ENCODE data around the gene SIRT1. TPM values are rescaled to one million over a fixed set of nuclear protein-coding genes. Genes with fewer than 3 reads are reported as not detected.

SIRT1 gene
- total and polyA plus RNA-seq, 2 of the 4 experiments (the other 2 are of a cell fraction) = 9.5 to 12.9 TPM

DNA sequence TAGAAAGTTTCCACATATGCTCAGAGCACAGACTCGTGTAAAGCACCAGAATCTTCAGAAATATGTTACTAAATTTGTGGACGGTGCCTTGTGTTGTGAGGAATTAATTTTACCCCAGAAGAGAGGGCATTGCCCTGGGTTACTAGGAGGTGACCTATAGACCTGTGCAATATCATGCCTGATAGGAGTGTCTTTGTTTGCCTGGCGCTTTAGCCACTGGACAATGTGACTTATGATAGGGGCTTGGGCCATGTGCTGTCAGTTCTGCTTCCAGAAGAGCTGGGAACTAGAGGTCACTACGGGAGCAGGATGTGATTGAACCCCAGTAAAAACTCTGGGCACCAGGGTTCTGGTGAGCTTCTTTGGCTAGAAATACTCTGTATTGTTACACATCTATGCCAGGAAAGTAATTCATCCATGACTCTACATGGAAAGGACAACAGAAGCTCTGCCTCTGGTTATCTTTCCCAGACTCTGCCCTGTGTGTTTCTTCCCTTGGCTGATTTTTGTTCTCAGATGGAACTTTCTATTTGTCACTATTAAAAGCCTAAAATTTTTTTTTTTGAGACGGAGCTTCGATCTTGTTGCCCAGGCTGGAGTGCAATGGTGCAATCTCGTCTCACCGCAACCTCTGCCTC, 75.5 kb downstream of the SIRT1 start:
- POLR2A ChIA-PET (ENCODE audit: unreplicated experiment) = no interaction called here
- BruUV-seq (replicated peaks) = no TSS peak
- no peak for DNase-seq

More for the DNA sequence above, 75.5 kb downstream of the SIRT1 start:
- in situ Hi-C loops (cut with MboI; ENCODE audit: low sequenced_read_pairs) = no loop called here
- peaks cover 17% of the 10 kb centered on the region for H3K36me3 ChIP-seq (ENCODE audit: control insufficient read depth, insufficient read depth, low read length)
- H3K23ac ChIP-seq (ENCODE audit: low read depth, low read length) = no peak overlapping the region
- no peak overlapping the region for H4K91ac ChIP-seq (ENCODE audit: insufficient read depth, low read depth, low read length)
- H2BK15ac ChIP-seq (ENCODE audit: low read depth, low read length) = no peak overlapping the region
- dilution Hi-C loops (cut with HindIII; ENCODE audit: low sequenced_read_pairs, unreplicated experiment) = no loop called here
- no peaks in the 10 kb centered on the region for H3K4me1 ChIP-seq (ENCODE audit: control insufficient read depth, insufficient read depth, low read length)
- H3K18ac ChIP-seq (ENCODE audit: low read depth, low read length) = no peak overlapping the region
- no peak for ATAC-seq (ENCODE audit: low read depth)
- H4K5ac ChIP-seq (ENCODE audit: low read depth, low read length) = no peak overlapping the region
- H2BK120ac ChIP-seq (ENCODE audit: low read depth, low read length) = no peak overlapping the region
- no peak overlapping the region for H3K4me3 ChIP-seq (ENCODE audit: insufficient read depth, low read depth, low read length)
- no peak overlapping the region for H2AFZ ChIP-seq (replicated peaks; ENCODE audit: low read length, poor library complexity)
- H4K8ac ChIP-seq (ENCODE audit: low read depth in 2 of 2, low read length in 2 of 2) = no peak overlapping the region
- H4K20me1 ChIP-seq (ENCODE audit: insufficient read depth, low read length) = no peaks in the 10 kb centered on the region
- no peak for TF ChIP-seq SMC3 (IDR thresholded peaks at IDR 0.05; ENCODE audit: low read depth, low read length)
- TF ChIP-seq, protein P1, sequence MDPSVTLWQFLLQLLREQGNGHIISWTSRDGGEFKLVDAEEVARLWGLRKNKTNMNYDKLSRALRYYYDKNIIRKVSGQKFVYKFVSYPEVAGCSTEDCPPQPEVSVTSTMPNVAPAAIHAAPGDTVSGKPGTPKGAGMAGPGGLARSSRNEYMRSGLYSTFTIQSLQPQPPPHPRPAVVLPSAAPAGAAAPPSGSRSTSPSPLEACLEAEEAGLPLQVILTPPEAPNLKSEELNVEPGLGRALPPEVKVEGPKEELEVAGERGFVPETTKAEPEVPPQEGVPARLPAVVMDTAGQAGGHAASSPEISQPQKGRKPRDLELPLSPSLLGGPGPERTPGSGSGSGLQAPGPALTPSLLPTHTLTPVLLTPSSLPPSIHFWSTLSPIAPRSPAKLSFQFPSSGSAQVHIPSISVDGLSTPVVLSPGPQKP (IDR thresholded peaks at IDR 0.05; ENCODE audit: borderline replicate concordance, low read depth, low read length) = no peak
- TF ChIP-seq RCOR1 (IDR thresholded peaks at IDR 0.05; ENCODE audit: insufficient replicate concordance, low read length) = no peak
- TF ChIP-seq RAD21 (IDR thresholded peaks at IDR 0.05; ENCODE audit: low read length) = no peak
- TF ChIP-seq, protein P2, sequence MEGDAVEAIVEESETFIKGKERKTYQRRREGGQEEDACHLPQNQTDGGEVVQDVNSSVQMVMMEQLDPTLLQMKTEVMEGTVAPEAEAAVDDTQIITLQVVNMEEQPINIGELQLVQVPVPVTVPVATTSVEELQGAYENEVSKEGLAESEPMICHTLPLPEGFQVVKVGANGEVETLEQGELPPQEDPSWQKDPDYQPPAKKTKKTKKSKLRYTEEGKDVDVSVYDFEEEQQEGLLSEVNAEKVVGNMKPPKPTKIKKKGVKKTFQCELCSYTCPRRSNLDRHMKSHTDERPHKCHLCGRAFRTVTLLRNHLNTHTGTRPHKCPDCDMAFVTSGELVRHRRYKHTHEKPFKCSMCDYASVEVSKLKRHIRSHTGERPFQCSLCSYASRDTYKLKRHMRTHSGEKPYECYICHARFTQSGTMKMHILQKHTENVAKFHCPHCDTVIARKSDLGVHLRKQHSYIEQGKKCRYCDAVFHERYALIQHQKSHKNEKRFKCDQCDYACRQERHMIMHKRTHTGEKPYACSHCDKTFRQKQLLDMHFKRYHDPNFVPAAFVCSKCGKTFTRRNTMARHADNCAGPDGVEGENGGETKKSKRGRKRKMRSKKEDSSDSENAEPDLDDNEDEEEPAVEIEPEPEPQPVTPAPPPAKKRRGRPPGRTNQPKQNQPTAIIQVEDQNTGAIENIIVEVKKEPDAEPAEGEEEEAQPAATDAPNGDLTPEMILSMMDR (conservative IDR thresholded peaks at IDR 0.05; ENCODE audit: low read depth, low read length) = no peak
- TF ChIP-seq NFE2L2 (IDR thresholded peaks at IDR 0.05; ENCODE audit: low read depth, low read length) = no peak
- TF ChIP-seq MXI1 (IDR thresholded peaks at IDR 0.05; ENCODE audit: borderline replicate concordance, low read depth, low read length) = no peak
- no peak for TF ChIP-seq RFX5 (IDR thresholded peaks at IDR 0.05; ENCODE audit: low read depth, low read length)
- TF ChIP-seq FOS (IDR thresholded peaks at IDR 0.05; ENCODE audit: low read depth, low read length) = no peak
- no peak for TF ChIP-seq CHD1 (IDR thresholded peaks at IDR 0.05; ENCODE audit: low read depth, low read length)
- TF ChIP-seq, protein P3, sequence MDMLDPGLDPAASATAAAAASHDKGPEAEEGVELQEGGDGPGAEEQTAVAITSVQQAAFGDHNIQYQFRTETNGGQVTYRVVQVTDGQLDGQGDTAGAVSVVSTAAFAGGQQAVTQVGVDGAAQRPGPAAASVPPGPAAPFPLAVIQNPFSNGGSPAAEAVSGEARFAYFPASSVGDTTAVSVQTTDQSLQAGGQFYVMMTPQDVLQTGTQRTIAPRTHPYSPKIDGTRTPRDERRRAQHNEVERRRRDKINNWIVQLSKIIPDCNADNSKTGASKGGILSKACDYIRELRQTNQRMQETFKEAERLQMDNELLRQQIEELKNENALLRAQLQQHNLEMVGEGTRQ (IDR thresholded peaks at IDR 0.05; ENCODE audit: low read depth, low read length) = no peak
- TF ChIP-seq POLR2A (IDR thresholded peaks at IDR 0.05; ENCODE audit: low read depth, low read length) = no peak
- TF ChIP-seq MAZ (IDR thresholded peaks at IDR 0.05; ENCODE audit: borderline replicate concordance, low read depth, low read length) = no peak
- TF ChIP-seq MAFK (IDR thresholded peaks at IDR 0.05; ENCODE audit: low read depth, low read length) = no peak
- TF ChIP-seq BHLHE40 (IDR thresholded peaks at IDR 0.05; ENCODE audit: low read depth, low read length) = no peak
- TF ChIP-seq CEBPB (IDR thresholded peaks at IDR 0.05; ENCODE audit: low read depth, low read length) = no peak
- no CpG with 5 or more reads among the region's 8 CpGs for WGBS, 2 experiments (ENCODE audit: extremely low coverage in 2 of 2, insufficient read length in 1 of 2)
- no peak overlapping the region for H3K9ac ChIP-seq (ENCODE audit: low read depth, low read length)
- peaks cover 3% of the 10 kb centered on the region; the same call in 1 of the 2 replicates for H3K9me1 ChIP-seq (ENCODE audit: insufficient read depth, low read length)
- no peak overlapping the region for H3K27ac ChIP-seq (ENCODE audit: insufficient read depth, low read length)
- peaks cover 0 to 7% of the 10 kb centered on the region in 2 experiments; a peak in 2 of 4 replicates for H3K79me1 ChIP-seq (ENCODE audit: low read depth in 1 of 2, low read length in 2 of 2)
- no peak overlapping the region for H2BK20ac ChIP-seq (ENCODE audit: low read depth, low read length)
- H2BK5ac ChIP-seq (ENCODE audit: low read depth, low read length, poor library complexity, severe bottlenecking) = no peak overlapping the region
- CTCF ChIA-PET = no interaction called here
- H3K27me3 ChIP-seq (ENCODE audit: control insufficient read depth, insufficient read depth, low read length) = no peaks in the 10 kb centered on the region
- H3K56ac ChIP-seq (ENCODE audit: extremely low read depth, insufficient read depth, low read length) = no peak overlapping the region
- no peak overlapping the region for H2AK5ac ChIP-seq (ENCODE audit: low read depth, low read length)
- H2AK9ac ChIP-seq (replicated peaks; ENCODE audit: low read depth, low read length, poor library complexity) = no peak overlapping the region
- no peak overlapping the region for H3K4ac ChIP-seq (ENCODE audit: low read depth, low read length)
- H3K9me3 ChIP-seq (ENCODE audit: control insufficient read depth, insufficient read depth, low read length) = no peaks in the 10 kb centered on the region
- intact Hi-C loops (cut with micrococcal nuclease) = no loop called here
- H3K14ac ChIP-seq (replicated peaks; ENCODE audit: low read depth, low read length) = no peak overlapping the region
- no peak overlapping the region for H3K4me2 ChIP-seq (ENCODE audit: low read depth, low read length)
